ENCODE results near the gene PICK1.

DNA sequence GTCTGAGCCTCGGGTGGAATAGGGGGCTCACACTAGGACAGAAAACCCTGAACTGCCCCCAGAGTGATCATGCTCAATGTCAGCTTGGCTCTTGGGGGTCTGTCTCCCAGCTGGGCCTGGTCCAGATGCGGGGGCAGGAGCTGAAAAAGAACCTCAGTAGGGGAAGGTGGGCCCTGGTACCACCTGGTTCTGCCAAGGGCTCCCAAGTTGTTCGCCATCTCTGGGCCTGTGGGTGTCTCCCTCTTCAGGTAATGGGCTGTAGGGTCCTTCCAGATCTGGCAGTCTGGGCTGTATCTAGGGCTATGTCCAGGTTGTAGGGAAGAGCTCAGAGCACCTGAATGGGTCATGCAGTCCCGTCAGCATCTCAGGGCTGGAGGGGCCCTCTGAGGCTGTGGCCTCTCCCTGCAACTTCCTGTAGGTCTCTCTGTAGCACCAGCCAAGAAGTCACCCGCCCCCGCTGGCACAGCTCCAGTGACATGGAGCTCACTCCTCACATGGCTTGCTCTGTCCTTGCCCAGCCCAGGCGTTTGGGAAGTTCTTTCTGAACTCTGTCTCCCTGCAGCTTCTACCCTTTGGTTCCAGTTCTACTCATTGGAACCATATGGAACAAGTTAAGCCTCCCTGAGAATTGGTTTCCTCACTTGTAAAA is 39.8 kb upstream of the PICK1 start:
- TF ChIP-seq EP300 (IDR thresholded peaks at IDR 0.05; ENCODE audit: borderline replicate concordance) (no peak), CEBPB (IDR thresholded peaks at IDR 0.05) (no peak), YY1 (IDR thresholded peaks at IDR 0.05; ENCODE audit: low read depth) (no peak), RAD21 (IDR thresholded peaks at IDR 0.05; ENCODE audit: low read depth) (no peak), CREB1 (IDR thresholded peaks at IDR 0.05; ENCODE audit: low read depth) (no peak), ZBTB7A (IDR thresholded peaks at IDR 0.05; ENCODE audit: low read depth) (no peak), FOXM1 (IDR thresholded peaks at IDR 0.05; ENCODE audit: borderline replicate concordance, low read depth) (no peak), EGR1 (IDR thresholded peaks at IDR 0.05) (no peak)
- TF ChIP-seq, protein P1, sequence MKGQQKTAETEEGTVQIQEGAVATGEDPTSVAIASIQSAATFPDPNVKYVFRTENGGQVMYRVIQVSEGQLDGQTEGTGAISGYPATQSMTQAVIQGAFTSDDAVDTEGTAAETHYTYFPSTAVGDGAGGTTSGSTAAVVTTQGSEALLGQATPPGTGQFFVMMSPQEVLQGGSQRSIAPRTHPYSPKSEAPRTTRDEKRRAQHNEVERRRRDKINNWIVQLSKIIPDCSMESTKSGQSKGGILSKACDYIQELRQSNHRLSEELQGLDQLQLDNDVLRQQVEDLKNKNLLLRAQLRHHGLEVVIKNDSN (IDR thresholded peaks at IDR 0.05), result no peak
- TF ChIP-seq, protein P2, sequence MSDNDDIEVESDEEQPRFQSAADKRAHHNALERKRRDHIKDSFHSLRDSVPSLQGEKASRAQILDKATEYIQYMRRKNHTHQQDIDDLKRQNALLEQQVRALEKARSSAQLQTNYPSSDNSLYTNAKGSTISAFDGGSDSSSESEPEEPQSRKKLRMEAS (IDR thresholded peaks at IDR 0.05), result no peak
- TF ChIP-seq, protein P3, sequence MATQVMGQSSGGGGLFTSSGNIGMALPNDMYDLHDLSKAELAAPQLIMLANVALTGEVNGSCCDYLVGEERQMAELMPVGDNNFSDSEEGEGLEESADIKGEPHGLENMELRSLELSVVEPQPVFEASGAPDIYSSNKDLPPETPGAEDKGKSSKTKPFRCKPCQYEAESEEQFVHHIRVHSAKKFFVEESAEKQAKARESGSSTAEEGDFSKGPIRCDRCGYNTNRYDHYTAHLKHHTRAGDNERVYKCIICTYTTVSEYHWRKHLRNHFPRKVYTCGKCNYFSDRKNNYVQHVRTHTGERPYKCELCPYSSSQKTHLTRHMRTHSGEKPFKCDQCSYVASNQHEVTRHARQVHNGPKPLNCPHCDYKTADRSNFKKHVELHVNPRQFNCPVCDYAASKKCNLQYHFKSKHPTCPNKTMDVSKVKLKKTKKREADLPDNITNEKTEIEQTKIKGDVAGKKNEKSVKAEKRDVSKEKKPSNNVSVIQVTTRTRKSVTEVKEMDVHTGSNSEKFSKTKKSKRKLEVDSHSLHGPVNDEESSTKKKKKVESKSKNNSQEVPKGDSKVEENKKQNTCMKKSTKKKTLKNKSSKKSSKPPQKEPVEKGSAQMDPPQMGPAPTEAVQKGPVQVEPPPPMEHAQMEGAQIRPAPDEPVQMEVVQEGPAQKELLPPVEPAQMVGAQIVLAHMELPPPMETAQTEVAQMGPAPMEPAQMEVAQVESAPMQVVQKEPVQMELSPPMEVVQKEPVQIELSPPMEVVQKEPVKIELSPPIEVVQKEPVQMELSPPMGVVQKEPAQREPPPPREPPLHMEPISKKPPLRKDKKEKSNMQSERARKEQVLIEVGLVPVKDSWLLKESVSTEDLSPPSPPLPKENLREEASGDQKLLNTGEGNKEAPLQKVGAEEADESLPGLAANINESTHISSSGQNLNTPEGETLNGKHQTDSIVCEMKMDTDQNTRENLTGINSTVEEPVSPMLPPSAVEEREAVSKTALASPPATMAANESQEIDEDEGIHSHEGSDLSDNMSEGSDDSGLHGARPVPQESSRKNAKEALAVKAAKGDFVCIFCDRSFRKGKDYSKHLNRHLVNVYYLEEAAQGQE (IDR thresholded peaks at IDR 0.05; ENCODE audit: low read depth), result no peak
